ENCODE results near the gene ARHGAP24.
A peak's percentile ranks its signal among the peaks of the same experiment; 100 is the strongest.

Gene ARHGAP24

GRCh38 chr4:85474818-85475630 lies at the start of gene ARHGAP24:
ARHGAP24 (plus strand) TSS chr4:85475150.
- peak; percentile 98 for DNase-seq (ENCODE audit: low read depth)

- DNase-seq (ENCODE audit: low read depth), result no peak
Observed at GRCh38 chr4:85426366-85426765, 48.6 kb upstream of the ARHGAP24 start.

GRCh38 chr4:85427123-85427522 lies 47.8 kb upstream of the ARHGAP24 start:
- no peak for DNase-seq (ENCODE audit: low read depth)

GRCh38 chr4:85430226-85430625 lies 44.7 kb upstream of the ARHGAP24 start:
- no peak for DNase-seq (ENCODE audit: low read depth)

GRCh38 chr4:85430697-85431096 lies 44.3 kb upstream of the ARHGAP24 start:
- DNase-seq (ENCODE audit: low read depth), result no peak

- no peak for DNase-seq (ENCODE audit: low read depth)
Observed at GRCh38 chr4:85431156-85431555, 43.8 kb upstream of the ARHGAP24 start.

GRCh38 chr4:85431881-85432485 lies 43.0 kb upstream of the ARHGAP24 start:
- DNase-seq (ENCODE audit: low read depth), result no peak

GRCh38 chr4:85445050-85445639 lies 29.8 kb upstream of the ARHGAP24 start:
- DNase-seq (ENCODE audit: low read depth), result no peak

- DNase-seq (ENCODE audit: low read depth), result no peak
Observed at GRCh38 chr4:85446141-85446861, 28.6 kb upstream of the ARHGAP24 start.

GRCh38 chr4:85448906-85449890 lies 25.8 kb upstream of the ARHGAP24 start:
- DNase-seq (ENCODE audit: low read depth), result no peak

GRCh38 chr4:85452058-85452731 lies 22.8 kb upstream of the ARHGAP24 start:
- no peak for DNase-seq (ENCODE audit: low read depth)

GRCh38 chr4:85455942-85456341 lies 19.0 kb upstream of the ARHGAP24 start:
- no peak for DNase-seq (ENCODE audit: low read depth)

- DNase-seq (ENCODE audit: low read depth), result no peak
Observed at GRCh38 chr4:85457752-85458467, 17.0 kb upstream of the ARHGAP24 start.

- DNase-seq (ENCODE audit: low read depth), result no peak
Observed at GRCh38 chr4:85459736-85460135, 15.2 kb upstream of the ARHGAP24 start.

GRCh38 chr4:85474356-85474755 lies 594 bp upstream of the ARHGAP24 start:
- no peak for DNase-seq (ENCODE audit: low read depth)

GRCh38 chr4:85475631-85476233 lies 782 bp downstream of the ARHGAP24 start:
- no peak for DNase-seq (ENCODE audit: low read depth)

GRCh38 chr4:85476381-85476780 lies 1.4 kb downstream of the ARHGAP24 start:
- DNase-seq (ENCODE audit: low read depth), result no peak

GRCh38 chr4:85477534-85477933 lies 2.6 kb downstream of the ARHGAP24 start:
- DNase-seq (ENCODE audit: low read depth), result no peak

GRCh38 chr4:85478576-85478975 lies 3.6 kb downstream of the ARHGAP24 start:
- DNase-seq (ENCODE audit: low read depth), result no peak

Data from fibroblast of the conjunctiva (primary cell).